ENCODE measurements around the gene LIPE. TPM values are rescaled to one million over a fixed set of nuclear protein-coding genes. Genes with fewer than 3 reads are reported as not detected.

Gene LIPE
- total RNA-seq, 1 donor from 2014 or later, result 29.1 TPM

- no peaks in the 10 kb centered on the region for H3K9me3 Mint-ChIP-seq
- no peaks in the 10 kb centered on the region for H3K36me3 Mint-ChIP-seq (ENCODE audit: low read depth)
- DNase-seq (ENCODE audit: low read depth, low spot score), result no peak
- H3K27ac Mint-ChIP-seq (ENCODE audit: unreplicated experiment), result no peak overlapping the region
- H3K4me3 Mint-ChIP-seq, result peak overlapping the region; percentile 32
- H3K4me1 Mint-ChIP-seq, result peaks cover 36% of the 10 kb centered on the region
- no peaks in the 10 kb centered on the region for H3K27me3 Mint-ChIP-seq (ENCODE audit: low read depth)
- peak; percentile 64 for TF ChIP-seq CTCF (conservative IDR thresholded peaks at IDR 0.05)
Measured at GRCh38 chr19:42420055-42420544, 7.1 kb downstream of the LIPE start.

- no peak overlapping the region for H3K27ac Mint-ChIP-seq (ENCODE audit: unreplicated experiment)
- no peak for DNase-seq (ENCODE audit: low read depth, low spot score)
- no peak overlapping the region for H3K4me3 Mint-ChIP-seq
- TF ChIP-seq CTCF (conservative IDR thresholded peaks at IDR 0.05), result no peak
- no peaks in the 10 kb centered on the region for H3K36me3 Mint-ChIP-seq (ENCODE audit: low read depth)
- H3K9me3 Mint-ChIP-seq, result no peaks in the 10 kb centered on the region
- no peaks in the 10 kb centered on the region for H3K27me3 Mint-ChIP-seq (ENCODE audit: low read depth)
- peaks cover 34% of the 10 kb centered on the region for H3K4me1 Mint-ChIP-seq
Measured at GRCh38 chr19:42419309-42419708, 7.9 kb downstream of the LIPE start.

GRCh38 chr19:42412661-42413076, 14.5 kb downstream of the LIPE start:
- no peaks in the 10 kb centered on the region for H3K9me3 Mint-ChIP-seq
- H3K27ac Mint-ChIP-seq (ENCODE audit: unreplicated experiment), result no peak overlapping the region
- peak overlapping the region; percentile 59 for H3K4me3 Mint-ChIP-seq
- DNase-seq (ENCODE audit: low read depth, low spot score), result no peak
- H3K4me1 Mint-ChIP-seq, result peaks cover 13% of the 10 kb centered on the region
- no peaks in the 10 kb centered on the region for H3K27me3 Mint-ChIP-seq (ENCODE audit: low read depth)
- H3K36me3 Mint-ChIP-seq (ENCODE audit: low read depth), result peaks cover 4% of the 10 kb centered on the region
- no peak for TF ChIP-seq CTCF (conservative IDR thresholded peaks at IDR 0.05)

GRCh38 chr19:42412227-42412626, 15.0 kb downstream of the LIPE start:
- TF ChIP-seq CTCF (conservative IDR thresholded peaks at IDR 0.05), result no peak
- H3K36me3 Mint-ChIP-seq (ENCODE audit: low read depth), result peaks cover 4% of the 10 kb centered on the region
- H3K9me3 Mint-ChIP-seq, result no peaks in the 10 kb centered on the region
- DNase-seq (ENCODE audit: low read depth, low spot score), result no peak
- peaks cover 13% of the 10 kb centered on the region for H3K4me1 Mint-ChIP-seq
- H3K27ac Mint-ChIP-seq (ENCODE audit: unreplicated experiment), result peak overlapping the region; percentile 6
- H3K27me3 Mint-ChIP-seq (ENCODE audit: low read depth), result no peaks in the 10 kb centered on the region
- H3K4me3 Mint-ChIP-seq, result peak overlapping the region; percentile 34

GRCh38 chr19:42411581-42412178, 15.5 kb downstream of the LIPE start:
- no peak for DNase-seq (ENCODE audit: low read depth, low spot score)
- Mint-ChIP-seq H3K36me3 (ENCODE audit: low read depth) (peaks cover 4% of the 10 kb centered on the region), H3K27ac (ENCODE audit: unreplicated experiment) (peak overlapping the region; percentile 50), H3K4me1 (peaks cover 13% of the 10 kb centered on the region), H3K9me3 (no peaks in the 10 kb centered on the region), H3K27me3 (ENCODE audit: low read depth) (no peaks in the 10 kb centered on the region), H3K4me3 (peak overlapping the region; percentile 34)
- no peak for TF ChIP-seq CTCF (conservative IDR thresholded peaks at IDR 0.05)
